GM18867 (cell line): ENCODE measurements around the gene USH2A.

Experiments used
- ATAC-seq: cut with Tn5 transposase; IDR thresholded peaks from one replicate; pipeline ENCODE4 v1.9.1; 2021; ENCODE audit warnings: mild to moderate bottlenecking, moderate library complexity; ENCODE audit not compliant: unreplicated experiment

The USH2A gene

DNA sequence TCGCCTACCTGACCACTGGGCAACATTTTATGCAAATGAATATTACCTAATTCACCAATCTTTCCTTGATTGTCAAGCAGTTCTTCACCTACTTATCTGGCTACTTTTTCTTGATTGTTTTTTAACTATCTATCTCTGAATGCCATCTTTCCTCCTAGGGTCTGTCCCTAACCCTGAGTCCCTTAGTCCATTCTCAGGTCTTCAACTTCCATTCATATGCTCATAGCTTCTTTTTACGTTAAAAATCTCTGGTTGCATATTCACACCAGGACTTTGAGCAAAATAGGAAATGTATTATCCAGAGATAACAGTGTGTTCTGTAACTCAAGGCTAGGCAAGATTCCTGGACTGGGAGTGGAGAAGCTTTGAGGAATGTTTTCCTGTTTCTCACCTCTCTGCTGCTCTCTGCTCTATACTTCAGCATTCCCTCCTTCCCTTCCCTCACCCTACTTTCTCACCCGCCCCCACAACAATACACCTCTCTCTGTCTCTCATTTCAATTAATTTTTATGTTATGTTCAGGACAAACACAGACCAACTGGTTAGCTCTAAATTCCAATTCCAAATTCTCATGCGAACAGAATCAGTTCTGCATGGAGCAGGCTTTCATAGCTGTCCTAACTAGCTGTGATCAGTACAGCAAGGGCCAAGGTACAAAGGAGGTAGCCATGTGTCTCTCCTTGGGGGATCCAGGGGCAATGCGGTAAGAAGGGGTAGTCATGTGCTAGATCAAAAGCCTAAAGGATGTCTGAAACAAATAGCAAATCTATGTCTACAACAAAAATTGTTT, 278.4 kb downstream of the USH2A start:
- no peak for ATAC-seq

DNA sequence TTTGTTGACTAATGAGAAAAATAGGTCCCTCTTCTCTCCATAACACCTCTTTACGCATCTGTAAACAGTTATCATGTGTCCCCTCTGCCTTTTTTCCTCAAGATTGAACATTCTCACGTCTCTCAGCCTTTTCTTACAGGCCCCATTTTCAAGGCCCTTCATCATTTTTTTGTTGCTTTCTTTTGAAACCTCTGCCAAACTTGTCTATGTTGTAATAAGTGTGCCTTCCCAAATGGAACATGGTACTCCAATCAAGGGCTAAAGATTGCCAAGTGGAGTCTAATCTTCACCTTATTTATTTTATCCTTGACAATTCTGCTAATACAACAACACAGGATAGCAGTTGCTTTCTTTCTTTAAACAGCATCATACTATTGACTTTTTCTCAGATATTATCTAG, 280.3 kb downstream of the USH2A start:
- no peak for ATAC-seq

DNA sequence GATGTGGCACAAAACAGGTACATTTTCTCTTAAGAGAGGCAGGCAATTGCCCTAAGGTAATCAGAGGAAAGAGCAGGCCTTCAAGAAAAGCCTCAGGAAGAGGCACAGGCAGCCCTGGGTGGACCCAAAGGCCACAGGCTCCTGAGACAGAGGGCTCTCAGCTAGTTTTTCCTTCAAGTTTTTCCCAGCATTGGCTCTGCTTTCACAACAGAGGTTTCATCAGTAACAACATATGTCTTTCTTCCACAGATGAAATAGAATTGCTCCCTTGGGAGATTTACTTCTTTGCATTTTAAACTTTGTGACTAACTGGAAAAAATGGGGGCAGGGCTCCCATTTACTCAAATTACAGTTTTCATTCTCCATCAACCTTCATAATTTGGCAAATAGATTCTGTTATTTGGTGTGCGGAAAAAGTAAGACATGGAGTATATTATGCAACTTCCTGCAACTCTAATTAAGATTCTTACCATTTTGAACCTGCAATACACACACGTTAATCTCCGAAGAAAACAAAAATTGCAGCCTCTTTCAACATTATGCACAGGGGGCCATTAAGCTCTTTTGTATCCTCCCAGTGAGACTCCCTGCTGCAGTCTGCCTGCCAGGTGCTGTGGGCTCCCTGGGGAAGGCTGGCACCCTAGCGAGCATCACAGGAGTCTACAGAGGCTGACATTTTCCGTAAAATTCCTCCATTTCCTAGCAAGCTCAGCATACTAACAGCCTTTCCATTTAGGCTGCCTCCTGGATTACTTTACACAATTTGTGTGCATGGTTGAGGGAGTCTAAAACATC, 282.3 kb downstream of the USH2A start:
- ATAC-seq, result no peak

DNA sequence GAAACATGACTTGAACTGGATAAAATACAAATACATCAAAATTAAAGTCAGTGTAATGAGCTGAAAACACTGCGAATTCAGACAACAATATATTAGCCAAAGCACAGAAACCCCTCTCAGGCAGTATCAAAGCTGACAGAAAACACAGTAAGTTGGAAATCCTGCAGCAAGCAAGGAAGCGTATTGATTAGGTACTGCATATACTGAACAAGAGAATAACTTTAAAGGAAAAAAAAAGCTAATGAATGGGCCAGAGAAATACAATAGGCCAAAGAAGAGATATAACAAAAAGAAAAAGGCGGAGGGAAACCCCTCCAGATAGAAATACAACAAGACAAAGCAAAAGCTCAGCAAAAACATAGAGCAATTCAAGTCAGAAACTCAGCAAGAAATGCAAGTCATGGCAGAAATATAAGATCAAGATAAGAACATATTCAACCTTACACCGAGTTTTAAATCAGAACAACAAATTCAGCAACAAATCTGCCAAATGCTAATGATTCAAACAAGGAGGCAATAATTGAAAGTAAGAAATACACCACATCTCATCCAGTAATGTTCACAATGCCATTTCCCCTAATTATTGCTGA, 299.0 kb downstream of the USH2A start:
- ATAC-seq, result no peak

DNA sequence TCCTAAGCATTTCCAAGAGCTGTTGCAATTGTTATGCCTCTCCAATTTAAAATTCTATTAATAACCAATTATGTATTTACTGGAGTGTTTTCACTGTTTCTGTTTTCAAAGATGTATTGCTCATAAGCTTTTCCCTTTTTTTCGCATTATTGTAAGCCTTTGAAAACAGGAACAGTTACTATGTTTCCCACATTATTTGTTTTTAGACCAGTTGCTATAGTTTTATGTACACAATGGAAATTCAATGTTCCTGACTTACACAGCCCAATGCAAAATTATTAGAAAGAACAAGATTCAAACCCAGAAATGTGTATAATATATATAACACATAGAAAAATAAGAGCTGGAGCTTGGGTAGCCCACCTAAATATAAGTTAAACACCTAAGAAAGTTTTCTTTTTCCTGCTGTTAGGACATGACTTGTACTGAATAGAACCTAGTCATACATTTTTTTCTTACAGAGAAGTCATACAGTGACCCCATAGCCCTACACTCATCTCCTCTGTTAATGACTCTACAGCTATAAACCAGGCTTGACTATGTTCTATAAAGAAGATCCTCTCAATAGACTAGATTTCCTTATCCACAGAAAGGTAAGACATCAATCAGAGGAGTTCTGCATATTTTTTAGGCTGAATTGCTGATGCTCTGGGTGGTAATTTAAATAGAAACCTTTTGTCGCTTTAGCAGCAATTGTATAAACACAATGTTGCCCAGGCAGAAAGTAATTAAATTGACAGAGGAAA, 299.6 kb downstream of the USH2A start:
- ATAC-seq, result no peak

DNA sequence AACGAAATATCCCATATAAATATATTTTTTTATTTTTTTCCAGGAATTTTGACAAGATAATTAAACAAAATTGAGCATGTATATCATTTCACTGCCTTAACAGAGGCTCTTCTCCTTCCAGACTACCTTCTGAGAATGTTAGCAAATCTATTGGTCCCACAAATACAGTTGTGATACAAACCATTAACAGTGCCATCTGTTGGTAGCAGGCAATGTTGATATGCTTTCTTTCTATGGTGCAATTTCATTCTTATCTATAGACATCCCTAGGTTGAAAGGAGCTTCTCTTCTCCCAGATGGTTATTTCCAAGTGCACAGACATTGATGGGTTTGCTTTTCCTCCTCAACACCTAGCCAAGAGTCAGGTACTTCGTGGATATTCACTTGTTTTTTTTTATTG, 303.6 kb downstream of the USH2A start:
- ATAC-seq, result peak; percentile 65

DNA sequence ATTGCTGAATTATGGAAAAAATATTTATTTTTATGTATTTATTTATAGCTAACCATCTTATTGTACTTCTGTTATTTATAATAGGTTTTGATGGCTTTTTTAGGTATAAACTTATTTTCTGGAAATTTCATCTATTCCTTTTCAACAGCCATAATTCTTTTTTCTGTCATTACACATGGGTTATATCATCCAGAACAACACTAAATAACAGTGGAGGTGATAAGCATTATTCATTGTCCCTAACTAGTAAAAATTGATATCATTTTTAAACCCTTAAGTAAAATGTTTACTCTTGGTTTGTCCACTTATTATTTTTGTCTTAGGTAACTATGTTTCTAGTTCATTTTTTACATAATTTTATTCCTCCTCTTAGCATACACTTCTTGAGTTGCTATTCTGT, 309.1 kb downstream of the USH2A start:
- ATAC-seq, result no peak

DNA sequence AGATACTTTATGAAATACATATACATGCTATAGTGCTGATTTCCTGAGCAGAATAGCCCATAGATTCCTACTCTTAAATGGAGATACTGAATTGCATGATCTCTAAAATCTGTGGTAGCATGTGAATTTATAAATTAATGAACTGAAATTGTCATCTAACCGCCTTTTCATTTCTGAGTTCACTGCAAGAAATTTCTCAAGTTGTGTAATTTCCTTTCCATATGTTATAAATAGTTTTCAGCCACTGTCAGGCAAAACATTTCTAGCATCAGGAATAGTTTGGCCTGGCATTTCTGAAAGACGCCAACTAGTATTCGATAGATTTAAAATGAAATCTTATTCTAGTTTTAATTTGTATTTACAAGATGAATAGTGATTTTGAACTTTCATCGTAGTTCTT, 310.1 kb downstream of the USH2A start:
- no peak for ATAC-seq

DNA sequence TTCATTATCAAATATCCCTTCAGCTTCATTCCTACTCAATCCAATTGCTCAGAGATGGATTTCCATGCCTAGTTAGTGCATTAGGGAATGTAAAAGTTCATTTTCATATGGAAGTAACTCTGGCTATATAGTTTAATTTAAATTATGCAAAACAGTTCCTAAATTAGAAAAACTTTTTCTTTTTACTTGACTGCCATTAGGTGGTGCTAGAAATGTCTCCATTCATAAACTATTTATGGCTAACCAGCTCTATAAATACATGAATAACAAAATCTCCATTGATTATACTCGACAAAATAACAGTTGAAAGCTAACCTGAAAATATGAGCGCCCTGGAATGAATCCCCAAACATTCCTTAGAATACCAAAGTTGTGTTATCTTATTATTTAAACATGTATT, 311.4 kb downstream of the USH2A start:
- ATAC-seq, result no peak

DNA sequence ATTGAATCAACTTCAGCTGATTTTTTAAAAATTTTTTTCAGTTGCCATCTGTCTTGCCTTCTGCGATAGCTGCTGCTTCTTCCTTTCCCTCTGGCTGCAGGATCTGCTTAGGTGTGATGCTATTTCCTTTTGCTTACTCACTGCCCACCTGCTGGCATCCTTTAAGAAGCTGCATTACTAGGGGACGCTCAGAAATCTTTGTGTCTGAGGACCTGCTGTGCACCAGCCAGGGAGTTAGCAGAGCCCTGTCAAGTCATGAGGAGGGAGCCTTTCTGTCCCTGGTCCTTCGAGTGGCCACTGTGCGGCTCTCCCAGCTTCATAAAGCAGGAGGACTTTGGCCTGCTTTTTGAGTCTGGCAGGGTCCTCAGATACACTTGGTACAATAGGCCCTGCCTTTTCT, 327.8 kb downstream of the USH2A start:
- ATAC-seq, result no peak

DNA sequence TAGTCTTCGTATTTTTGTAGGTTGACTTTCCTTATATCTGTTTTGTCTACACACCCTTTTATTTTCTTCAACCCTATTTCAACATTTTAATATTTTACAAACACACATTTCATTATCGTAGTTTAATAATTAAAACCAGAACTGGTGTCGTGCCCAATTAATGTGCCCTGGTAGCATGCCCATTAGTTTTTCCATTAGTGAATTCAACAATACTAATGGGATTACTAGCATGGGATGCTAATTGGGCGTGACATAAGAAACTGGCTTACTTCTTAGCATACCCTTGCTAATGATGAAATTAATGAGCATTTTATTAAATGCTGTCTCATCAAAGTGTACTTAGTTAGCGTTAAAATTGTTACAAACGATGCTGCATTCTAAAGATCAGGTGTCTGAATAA, 332.7 kb downstream of the USH2A start:
- no peak for ATAC-seq

DNA sequence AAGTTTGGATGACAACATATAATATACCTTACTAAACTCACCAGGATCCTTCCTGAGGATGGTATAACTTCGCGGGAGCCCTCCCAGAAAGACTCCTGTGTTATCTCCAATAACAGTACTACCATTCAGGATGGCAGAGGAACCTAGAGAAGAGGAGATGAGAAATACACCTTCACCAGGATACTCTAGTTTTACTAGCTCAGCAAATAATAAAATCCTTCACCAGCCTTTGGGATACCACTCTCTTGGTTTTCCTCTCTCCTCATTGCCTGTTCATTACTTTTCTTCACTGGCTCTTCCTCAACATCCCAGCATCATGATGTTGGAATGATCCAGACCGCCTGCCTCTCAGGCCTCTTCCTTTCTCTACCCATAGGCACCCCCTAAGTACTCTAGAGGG, 336.6 kb downstream of the USH2A start:
- ATAC-seq, result no peak

DNA sequence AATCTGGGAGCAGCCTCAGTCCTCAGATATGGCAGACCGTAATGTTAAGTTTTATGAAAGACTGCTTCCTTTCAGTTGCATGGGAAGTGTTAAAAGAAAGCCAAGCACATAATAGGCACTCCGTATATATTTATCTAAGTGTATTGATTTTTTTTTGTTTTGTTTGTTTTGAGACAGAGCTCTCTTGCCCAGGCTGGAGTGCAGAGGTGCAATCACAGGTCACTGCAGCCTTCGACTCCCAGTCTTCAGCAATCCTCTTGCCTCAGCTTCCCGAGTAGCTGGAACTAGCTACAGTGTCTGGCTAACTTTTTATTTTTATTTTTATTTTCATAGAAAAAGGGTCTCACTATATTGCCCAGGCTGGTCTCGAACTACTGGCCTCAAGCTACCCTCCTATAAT, 341.8 kb downstream of the USH2A start:
- no peak for ATAC-seq

DNA sequence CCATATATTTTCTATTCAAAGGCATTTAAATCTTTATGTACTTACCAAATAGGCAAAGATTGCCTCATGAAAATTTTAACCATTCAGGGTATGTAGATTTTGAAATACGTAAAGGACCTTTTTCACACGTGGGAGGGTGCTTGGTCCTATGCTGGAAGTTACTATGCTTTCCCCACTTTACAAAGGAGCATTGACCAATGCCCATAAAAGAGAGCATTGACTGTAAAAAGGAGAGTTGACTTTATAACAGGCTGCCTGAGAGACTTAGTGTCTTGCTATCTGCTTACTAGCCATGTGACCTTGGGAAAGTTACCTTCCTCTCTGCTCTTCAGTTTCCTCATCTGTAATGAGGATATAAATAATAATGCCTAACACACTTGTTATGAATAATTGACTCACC, 346.5 kb downstream of the USH2A start:
- ATAC-seq, result no peak

DNA sequence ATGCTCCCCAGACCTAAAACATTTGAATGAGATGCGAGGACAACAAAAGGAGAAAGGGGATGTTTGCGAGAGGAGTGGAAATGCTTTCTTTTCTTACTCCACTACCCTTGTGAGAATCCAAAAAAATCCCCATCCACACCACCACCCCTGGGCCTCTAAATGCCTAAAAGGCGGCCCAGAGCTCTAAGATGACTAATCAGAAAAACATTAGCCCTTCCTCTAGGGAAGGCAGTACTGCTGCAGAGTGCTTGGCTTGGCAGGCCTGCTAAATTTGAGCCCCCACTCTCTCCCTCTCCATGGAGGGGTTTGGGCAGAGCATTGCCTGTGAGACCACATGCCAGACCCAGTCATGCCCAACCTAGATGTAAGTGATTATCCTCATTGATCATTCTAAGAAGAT, 347.9 kb downstream of the USH2A start:
- ATAC-seq, result no peak

DNA sequence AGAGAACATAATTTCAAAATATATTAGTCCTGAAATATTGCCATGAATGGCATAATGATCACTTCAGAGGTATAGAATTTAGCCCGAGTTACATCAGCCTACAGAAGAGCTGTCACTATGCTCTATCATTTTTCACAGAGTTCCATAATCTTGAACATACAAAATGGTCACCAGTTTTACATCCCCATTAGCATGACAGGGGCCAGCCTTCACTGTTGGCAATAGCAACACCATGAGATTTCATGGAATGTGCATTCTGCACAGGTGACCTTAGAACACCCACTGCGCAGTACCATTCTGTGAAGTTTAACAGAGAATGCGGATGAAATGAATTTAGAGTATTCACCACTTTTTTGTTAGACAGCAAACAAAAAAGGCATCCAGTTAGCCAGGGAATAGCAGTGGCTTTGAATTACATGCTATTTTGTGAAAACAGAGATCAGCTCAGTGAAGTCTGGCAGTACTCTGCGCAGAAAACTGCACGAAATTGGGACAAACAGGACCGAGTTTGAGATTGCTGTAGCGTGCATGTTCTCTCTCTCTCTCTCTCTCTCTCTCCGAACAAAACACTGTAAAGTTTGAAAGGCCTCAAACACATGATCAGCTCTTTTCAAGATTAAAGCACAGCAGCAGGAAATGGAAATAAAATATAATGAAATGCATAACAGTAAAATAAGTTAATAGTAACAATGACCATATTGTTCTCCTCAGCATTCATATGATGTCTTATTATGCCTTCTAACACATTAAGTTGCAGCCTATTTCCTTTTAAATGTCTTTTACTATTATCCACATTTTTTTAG, 349.3 kb downstream of the USH2A start:
- no peak for ATAC-seq

DNA sequence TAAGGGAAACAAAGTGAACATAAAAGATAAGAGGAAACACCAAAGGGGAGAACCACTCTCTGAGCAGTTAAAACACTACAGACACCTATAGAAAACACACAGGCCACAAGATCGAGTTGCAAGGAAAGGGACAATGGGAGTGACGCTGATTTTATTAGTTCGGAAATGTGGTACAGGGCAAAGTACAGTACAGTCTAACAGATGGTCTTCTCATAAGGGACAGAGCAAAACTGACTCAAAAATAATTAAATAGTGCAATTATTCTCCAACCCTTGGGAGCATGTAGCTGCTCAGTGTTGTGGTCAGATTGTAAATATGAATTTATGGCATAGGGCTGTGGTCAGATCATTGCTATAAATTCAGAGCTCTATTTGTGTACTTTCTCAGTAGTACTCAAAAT, 352.0 kb downstream of the USH2A start:
- no peak for ATAC-seq

DNA sequence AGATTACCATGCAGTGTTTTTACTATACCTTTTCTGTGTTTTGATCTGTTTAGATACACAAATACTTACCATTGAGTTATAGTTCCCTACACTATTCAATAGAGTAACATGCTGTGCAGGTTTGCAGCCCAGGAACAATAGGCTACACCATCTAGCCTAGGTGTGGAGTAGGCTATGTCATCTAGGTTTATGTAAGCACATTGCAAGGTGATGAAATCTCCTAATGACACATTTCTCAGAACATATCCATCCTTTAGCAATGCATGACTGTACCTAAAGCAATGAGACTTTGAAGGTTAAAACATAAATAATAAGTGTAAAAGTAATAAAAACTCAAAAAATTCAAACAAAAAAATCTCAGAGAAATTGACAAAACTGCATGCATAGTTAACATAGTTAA, 358.6 kb downstream of the USH2A start:
- ATAC-seq, result no peak

DNA sequence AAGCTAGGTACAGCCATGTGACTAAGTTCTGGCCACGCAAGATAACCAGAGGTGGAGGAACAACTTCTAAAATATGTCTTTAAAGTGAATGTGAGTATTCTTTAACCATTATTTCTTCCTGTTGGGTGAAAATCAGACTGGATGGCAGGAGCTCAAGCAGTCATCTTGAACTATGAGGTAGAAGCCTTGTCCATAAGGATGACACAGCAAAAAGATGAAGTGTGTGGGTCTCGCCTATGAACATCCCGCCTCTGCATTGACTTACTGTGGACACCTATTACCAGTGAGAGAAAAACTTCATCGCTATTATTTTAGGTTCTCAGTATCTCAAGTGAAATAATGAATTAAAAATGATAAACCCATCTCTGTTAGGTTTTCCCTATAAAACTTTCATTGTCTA, 365.3 kb downstream of the USH2A start:
- no peak for ATAC-seq

DNA sequence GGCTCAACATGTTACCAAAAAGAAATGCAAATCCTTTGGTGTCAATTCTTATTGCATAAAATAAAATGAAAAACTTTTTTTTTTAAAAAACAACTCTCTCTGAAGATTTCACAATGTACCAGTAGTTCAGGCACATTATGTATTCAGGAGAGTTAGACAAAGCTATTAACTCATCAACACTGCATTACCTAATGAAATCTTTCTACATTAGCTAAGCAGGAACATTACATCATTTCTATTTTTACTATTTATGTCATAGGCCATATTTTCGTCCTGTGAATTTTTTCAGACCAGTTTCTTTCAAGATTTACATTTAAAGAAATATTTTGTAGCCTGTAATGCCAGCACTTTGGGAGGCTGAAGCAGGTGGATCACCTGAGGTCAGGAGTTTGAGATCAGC, 366.2 kb downstream of the USH2A start:
- ATAC-seq, result no peak

DNA sequence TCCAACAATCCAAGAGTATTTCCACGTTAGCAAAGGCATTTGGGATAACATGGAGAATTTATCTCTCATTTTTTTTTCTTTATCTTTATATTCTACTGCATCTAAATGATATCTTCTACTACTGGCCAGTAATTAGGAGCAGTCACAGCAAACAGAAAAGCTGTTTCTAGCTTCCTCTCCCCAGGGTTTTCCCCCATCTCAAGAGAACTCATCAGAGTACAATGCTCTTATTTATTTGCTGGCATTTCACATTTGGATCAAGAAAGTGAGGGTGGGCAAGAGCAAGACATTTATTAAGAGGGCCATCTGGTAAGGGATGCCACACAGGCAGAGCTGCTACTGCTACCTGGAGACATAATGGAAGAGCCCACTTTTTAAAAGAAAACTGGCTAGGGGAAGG, 368.2 kb downstream of the USH2A start:
- ATAC-seq, result no peak
